Measurements from ENCODE around the gene RALGAPA1. TPM values are rescaled to one million over a fixed set of nuclear protein-coding genes. Genes with fewer than 3 reads are reported as not detected.

The RALGAPA1 gene
- total and polyA plus RNA-seq, 2 of the 13 experiments (the other 11 are each of a cell fraction or from before 2014, with no cell fraction given): 65.0 to 89.2 TPM

GRCh38 chr14:35492569-35493014 lies 316.5 kb downstream of the RALGAPA1 start (continued):
- no peak for TF ChIP-seq NFIB (CRISPR knock-in tag; IDR thresholded peaks at IDR 0.05; ENCODE audit: borderline replicate concordance)
- no peak for TF ChIP-seq IRX3 (CRISPR knock-in tag; IDR thresholded peaks at IDR 0.05; ENCODE audit: borderline replicate concordance, low read depth)
- TF ChIP-seq DPF2 (CRISPR knock-in tag; IDR thresholded peaks at IDR 0.05; ENCODE audit: borderline replicate concordance, low read depth): peak; percentile 72
- no peak for TF ChIP-seq ZNF383 (CRISPR knock-in tag; IDR thresholded peaks at IDR 0.05; ENCODE audit: borderline replicate concordance)
- TF ChIP-seq HMGXB3 (CRISPR knock-in tag; IDR thresholded peaks at IDR 0.05; ENCODE audit: borderline replicate concordance): no peak
- no peak for TF ChIP-seq TFDP2 (CRISPR knock-in tag; IDR thresholded peaks at IDR 0.05)
- TF ChIP-seq NONO (IDR thresholded peaks at IDR 0.05): no peak
- no peak for TF ChIP-seq NONO (CRISPR knock-in tag; conservative IDR thresholded peaks at IDR 0.05)
- no peak for TF ChIP-seq ZNF432 (CRISPR knock-in tag; IDR thresholded peaks at IDR 0.05; ENCODE audit: borderline replicate concordance)
- TF ChIP-seq ZUFSP (CRISPR knock-in tag; IDR thresholded peaks at IDR 0.05; ENCODE audit: borderline replicate concordance): no peak
- TF ChIP-seq TRIM24 (CRISPR knock-in tag; IDR thresholded peaks at IDR 0.05): no peak
- no peak for TF ChIP-seq ZNF317 (CRISPR knock-in tag; IDR thresholded peaks at IDR 0.05)
- no peak for TF ChIP-seq PHB2 (IDR thresholded peaks at IDR 0.05; ENCODE audit: partially characterized antibody)
- TF ChIP-seq ERF (CRISPR knock-in tag; IDR thresholded peaks at IDR 0.05): no peak
- no peak for TF ChIP-seq HINFP (CRISPR knock-in tag; IDR thresholded peaks at IDR 0.05; ENCODE audit: low read depth)
- TF ChIP-seq ZNF83 (CRISPR knock-in tag; IDR thresholded peaks at IDR 0.05; ENCODE audit: borderline replicate concordance): no peak
- no peak for TF ChIP-seq RNF2 (conservative IDR thresholded peaks at IDR 0.05; ENCODE audit: low read depth)
- no peak for TF ChIP-seq ZNF33A (CRISPR knock-in tag; IDR thresholded peaks at IDR 0.05; ENCODE audit: borderline replicate concordance)
- no peak for TF ChIP-seq ZNF160 (CRISPR knock-in tag; IDR thresholded peaks at IDR 0.05)
- TF ChIP-seq ZNF329 (CRISPR knock-in tag; IDR thresholded peaks at IDR 0.05; ENCODE audit: low read depth): no peak
